Mammary epithelial cell (primary cell): ENCODE measurements around the gene CRY1.

ENCODE experiments used
- EZH2 ChIP-seq: IDR thresholded peaks from 2 replicates; pipeline ENCODE4 v1.6.1; 2012; ENCODE audit warnings: low read length, inconsistent platforms, borderline replicate concordance
- TF ChIP-seq, protein P1 (sequence below), 2 donors: IDR thresholded peaks in 1 of 2; conservative IDR thresholded peaks in 1 of 2; 2 replicates each; pipeline ENCODE4 v1.5.1; 2011 to 2012; ENCODE audit warnings: inconsistent platforms in 2 of 2, low read length in 2 of 2, mild to moderate bottlenecking in 2 of 2, control low read depth in 1 of 2, low read depth in 1 of 2; ENCODE audit not compliant: insufficient read depth in 1 of 2; ENCODE audit errors: extremely low read depth in 1 of 2

DNA sequence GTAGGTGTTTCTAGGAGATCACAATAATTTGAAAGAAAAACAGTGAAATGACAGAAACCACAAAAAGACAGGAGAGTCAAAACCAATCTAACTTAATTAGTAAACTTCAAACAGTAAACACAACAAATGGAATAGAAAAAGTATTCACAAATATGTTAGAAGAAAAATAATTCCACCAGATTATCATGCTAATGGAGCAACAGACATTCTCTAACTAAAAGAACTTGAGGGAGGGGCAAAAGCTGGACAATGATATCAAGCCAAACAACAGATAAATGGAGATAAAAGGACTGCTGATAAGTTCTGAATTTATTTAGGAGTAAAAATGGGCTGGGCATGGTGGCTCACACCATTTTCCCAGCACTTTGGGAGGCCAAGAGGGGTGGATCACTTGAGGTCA is 28.7 kb downstream of the CRY1 start:
- TF ChIP-seq EZH2 = no peak
- TF ChIP-seq, protein P1, sequence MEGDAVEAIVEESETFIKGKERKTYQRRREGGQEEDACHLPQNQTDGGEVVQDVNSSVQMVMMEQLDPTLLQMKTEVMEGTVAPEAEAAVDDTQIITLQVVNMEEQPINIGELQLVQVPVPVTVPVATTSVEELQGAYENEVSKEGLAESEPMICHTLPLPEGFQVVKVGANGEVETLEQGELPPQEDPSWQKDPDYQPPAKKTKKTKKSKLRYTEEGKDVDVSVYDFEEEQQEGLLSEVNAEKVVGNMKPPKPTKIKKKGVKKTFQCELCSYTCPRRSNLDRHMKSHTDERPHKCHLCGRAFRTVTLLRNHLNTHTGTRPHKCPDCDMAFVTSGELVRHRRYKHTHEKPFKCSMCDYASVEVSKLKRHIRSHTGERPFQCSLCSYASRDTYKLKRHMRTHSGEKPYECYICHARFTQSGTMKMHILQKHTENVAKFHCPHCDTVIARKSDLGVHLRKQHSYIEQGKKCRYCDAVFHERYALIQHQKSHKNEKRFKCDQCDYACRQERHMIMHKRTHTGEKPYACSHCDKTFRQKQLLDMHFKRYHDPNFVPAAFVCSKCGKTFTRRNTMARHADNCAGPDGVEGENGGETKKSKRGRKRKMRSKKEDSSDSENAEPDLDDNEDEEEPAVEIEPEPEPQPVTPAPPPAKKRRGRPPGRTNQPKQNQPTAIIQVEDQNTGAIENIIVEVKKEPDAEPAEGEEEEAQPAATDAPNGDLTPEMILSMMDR (conservative IDR thresholded peaks at IDR 0.05 in 1 of 2, IDR thresholded peaks at IDR 0.05 in 1 of 2; ENCODE audit: extremely low read depth in 1 of 2, insufficient read depth in 1 of 2, low read depth in 1 of 2, low read length in 2 of 2) = no peak
